GM21367 (cell line): ENCODE results near the gene ACIN1.
"Not testable (repeated sequence)": the region's sequence is repeated elsewhere in the genome, so short reads cannot be mapped to it uniquely, and the experiment has no call there.

Experiments
- ATAC-seq: cut with Tn5 transposase; IDR thresholded peaks from one replicate; pipeline ENCODE4 v1.9.1; 2021; ENCODE audit not compliant: unreplicated experiment

ACIN1 gene

GRCh38 chr14:23108169-23108568 lies 13.2 kb upstream of the ACIN1 start:
- not testable (repeated sequence) for ATAC-seq

DNA sequence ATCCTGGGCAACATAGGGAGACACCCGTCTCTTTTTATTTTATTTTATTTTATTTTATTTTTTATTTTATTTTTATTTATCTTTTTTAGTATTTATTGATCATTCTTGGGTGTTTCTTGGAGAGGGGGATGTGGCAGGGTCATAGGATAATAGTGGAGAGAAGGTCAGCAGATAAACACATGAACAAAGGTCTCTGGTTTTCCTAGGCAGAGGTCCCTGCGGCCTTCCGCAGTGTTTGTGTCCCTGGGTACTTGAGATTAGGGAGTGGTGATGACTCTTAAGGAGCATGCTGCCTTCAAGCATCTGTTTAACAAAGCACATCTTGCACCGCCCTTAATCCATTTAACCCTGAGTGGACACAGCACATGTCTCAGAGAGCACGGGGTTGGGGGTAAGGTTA lies 12.7 kb upstream of the ACIN1 start:
- ATAC-seq = not testable (repeated sequence)

DNA sequence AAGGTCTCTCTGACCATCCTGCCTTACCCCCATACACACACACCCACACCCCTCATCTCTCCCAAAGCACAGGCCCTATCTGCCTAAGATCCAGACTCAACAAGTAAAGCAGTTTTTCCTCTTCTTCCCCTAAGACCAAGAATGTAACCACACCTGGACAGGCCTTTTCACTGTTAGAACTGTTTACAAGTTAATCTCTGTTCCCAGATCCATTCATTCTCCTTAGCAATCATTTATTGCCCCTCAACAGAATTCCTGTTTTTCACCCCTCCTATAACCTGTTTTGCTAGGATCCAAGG lies 11.8 kb upstream of the ACIN1 start:
- no peak for ATAC-seq

- ATAC-seq = no peak
Observed at GRCh38 chr14:23105348-23105824, 10.4 kb upstream of the ACIN1 start.

DNA sequence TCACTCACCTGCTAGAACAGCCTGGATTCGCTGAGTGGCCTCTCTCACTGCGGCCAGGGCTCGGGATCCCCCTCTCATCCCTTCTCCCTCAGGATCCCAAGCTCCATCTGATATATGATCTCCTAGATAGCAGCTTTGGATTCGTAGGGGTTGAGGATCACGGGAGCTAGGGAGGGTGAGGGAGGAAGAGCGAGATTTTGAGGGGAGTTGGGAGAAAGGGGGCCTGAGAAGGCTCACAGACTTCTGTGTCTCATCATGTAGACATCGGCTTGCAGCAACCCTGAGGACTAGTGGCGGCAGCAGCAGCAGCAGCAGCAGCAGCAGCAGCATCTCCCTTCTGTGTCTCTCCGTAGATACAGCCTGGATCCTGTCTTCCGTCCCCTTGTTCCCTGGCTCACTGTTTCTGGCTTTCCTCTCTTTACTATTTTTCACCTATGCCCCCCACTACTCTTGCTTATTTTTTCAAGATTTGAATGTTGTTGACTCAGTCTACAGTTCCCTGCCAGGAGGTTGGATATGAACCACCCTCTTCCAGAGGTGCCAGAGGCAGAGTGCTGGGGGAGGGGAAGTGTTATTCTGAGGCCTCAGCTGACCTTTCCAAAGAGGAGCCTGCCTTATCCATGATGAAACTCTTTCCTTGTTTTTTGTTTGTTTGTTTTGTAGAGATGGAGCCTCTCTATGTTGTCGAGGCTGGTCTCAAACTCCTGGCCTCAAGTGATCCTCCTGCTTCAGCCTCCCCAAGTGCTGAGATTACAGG lies 9.8 kb upstream of the ACIN1 start, which contains the start of gene CIROP:
Gene CIROP (minus strand): TSS at position 399 of the 757 bp plus-strand sequence. CDS start 69 bp downstream, at position 330.
- ATAC-seq = no peak

DNA sequence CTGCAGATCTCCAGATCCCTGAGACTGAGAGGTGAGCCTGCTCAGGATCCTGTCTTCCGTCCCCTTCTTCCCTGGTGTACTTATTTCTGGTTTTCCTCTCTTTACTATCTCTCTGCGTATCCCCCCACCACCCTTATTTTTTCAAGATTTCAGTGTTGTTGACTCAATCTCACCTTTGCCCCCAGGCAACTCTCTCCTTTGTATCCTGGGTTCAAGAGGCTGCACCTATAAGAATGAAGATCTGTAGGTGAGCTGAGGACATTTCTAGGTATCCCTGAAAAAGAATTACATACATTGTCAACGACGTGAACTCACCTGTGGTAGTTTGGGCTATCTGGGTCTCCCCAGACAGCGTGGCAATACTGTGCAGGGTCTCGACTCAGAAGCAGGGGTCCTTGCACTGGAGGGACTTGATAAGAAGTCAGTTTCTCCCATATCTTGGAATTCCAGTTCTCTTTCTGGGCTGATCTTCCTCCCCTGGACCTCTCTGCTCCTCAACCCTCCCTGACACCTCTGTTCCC lies 9.2 kb upstream of the ACIN1 start:
- ATAC-seq = no peak

DNA sequence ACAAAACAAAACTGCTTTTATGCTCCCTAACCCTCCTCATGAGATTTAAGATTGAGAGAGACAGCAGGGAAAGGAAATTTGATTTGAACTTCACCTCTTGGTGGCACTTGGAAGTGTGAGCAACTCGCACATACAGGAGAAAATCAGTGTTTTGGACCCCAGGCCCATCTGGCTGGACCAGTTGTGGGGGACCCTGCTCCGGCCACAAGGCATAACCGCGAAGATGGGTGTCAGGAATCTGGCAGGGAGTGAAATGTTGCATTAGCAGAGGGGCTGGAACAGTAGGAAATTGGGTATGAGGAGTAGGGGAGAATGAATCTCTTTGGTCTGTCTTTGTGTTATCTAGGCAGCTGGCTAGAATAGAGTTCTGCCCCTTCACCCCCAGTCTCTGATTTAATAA lies 8.6 kb upstream of the ACIN1 start:
- ATAC-seq = no peak

DNA sequence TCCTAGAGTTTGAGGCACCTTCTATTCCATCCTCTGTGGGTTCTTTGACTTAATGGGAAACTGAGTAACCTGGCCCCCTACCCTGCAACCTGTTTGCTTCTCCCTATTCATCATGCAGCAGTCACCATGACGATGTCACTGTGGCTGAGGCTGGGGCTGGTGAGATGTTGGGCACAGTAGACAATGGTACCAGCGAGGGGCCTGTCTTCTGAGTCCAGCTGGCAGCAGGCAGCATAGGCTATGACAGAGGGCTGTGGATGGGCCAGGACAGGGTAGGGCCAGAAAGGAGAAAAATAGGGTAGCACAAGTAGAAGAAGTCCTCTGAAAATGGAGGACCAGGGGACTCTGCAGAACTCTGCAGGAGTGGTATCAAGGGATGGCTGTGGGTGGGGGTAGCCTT lies 7.9 kb upstream of the ACIN1 start:
- ATAC-seq = no peak

DNA sequence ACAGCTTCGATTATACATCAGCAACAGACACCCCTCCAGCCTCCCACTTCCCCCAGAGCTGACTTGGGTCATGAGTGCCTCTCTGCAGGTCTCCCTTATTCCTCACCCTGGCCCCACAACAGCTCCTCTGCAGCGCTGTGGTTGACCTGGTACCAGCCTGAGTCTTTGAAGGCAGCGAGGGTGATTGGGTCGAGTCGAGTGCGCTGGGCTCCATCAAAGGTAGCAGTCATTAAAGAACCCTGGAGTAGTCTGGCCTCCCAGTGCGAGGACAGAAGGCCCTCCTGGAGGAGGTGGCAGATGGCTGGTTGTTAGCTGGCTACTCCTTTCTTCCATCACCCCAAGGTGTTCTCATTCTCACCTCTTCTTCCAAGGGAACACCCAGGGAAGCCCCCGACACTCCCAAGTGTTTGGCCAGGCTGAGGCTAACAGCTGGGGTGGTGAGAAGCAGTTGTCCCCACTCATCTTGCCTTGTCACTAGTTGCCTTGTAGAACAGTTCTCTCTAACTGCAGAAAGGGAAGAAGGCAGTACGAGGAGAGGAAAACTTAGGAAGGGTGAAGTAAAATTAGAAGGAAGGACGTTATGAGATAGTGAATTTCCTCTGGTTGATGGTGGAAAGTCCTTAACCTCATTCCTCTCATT lies 7.2 kb upstream of the ACIN1 start:
- no peak for ATAC-seq

- no peak for ATAC-seq
Observed at GRCh38 chr14:23101213-23101970, 6.5 kb upstream of the ACIN1 start.

GRCh38 chr14:23099212-23099861 lies 4.4 kb upstream of the ACIN1 start:
- ATAC-seq = no peak

DNA sequence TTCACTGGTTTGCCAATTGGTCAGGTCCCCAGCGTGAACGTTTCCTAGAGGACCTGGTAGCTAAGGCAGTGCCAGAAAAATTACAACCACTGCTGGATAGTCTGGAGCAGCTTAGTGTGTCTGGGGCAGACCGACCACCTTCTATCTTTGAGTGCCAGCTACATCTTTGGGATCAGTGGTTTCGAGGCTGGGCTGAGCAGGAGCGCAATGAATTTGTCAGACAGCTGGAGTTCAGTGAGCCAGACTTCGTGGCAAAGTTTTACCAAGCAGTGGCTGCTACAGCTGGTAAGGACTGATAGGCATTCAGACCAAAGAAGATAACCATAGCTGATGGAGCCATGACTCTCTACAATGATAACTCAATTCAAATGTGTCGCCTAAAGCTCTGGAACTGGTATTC lies 2.9 kb upstream of the ACIN1 start:
- ATAC-seq = no peak

- peak; percentile 91 for ATAC-seq
Observed at GRCh38 chr14:23095196-23096108, 516 bp upstream of the ACIN1 start, which contains the start of gene C14orf119. Gene C14orf119 (plus strand): TSS chr14:23095505. CDS start chr14:23097659, 2,154 bp downstream.

- ATAC-seq = no peak
Observed at GRCh38 chr14:23093991-23094665, 808 bp downstream of the ACIN1 start.

- no peak for ATAC-seq
Observed at GRCh38 chr14:23093526-23093925, 1.4 kb downstream of the ACIN1 start.

DNA sequence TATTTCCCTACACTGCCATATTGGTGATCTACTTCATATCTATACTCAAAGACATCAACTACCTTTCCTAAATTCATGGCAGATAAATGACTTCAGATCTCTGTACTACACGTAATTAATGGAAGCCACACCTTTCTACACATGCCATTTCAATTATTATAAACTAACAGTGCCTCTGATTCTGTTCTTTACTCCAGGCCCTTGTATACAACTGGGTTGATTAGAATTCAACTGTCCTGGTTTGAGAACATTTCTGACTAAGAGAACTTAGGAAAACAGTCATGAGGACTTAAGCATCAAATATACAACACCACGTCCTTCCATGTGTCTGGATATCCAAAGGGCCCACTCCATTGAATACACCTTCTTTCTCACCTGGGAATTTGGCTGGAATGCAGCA lies 1.8 kb downstream of the ACIN1 start:
- ATAC-seq = no peak

DNA sequence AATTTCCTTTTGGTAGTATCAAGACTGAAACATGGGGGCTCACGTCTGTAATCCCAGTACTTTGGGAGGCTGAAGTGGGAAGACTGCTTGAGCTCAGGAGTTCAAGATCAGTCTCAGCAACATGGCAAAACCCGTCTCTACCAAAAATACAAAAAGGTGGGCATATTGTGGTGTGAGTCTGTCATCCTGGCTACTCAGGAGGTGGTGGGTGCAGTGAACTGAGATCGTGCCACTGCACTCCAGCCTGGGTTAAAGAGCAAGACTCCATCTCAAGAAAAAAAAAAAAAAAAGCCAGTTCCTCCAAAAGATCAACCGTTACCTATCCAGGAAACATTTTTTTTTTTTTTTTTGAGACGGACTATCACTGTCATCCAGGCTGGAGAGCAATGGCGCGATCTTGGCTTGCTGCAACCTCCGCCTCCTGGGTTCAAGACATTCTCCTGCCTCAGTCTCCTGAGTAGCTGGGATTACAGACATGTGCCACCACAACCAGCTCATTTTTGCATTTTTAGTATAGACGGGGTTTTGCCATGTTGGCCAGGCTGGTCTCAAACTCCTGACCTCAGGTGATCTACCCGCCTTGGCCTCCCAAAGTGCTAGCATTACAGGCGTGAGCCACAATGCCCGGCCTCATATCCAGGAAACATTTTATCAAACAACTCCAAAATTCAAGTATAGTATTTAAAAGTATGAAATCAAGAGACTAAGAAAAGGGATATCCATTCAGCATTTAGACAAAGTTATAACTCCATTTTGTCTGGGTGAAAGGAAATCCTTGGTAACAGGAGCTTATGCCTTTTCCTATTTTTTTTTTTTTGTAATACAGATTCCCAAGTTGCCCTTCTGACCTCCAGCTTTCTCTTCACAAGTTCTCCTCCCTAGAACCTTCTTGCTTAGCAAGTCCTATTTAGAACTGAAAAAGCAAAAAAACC lies 3.4 kb downstream of the ACIN1 start:
- ATAC-seq = no peak

GRCh38 chr14:23090254-23090636 lies 4.7 kb downstream of the ACIN1 start:
- no peak for ATAC-seq
